H9 (cell line): ENCODE results near the gene ANKMY1. TPM values are rescaled to one million over a fixed set of nuclear protein-coding genes. Genes with fewer than 3 reads are reported as not detected.

ENCODE experiments used
- DNase-seq: peaks from one replicate; pipeline ENCODE4 v3.0.0-alpha.2; 2017
- H2AFZ ChIP-seq: one replicate; pipeline ENCODE4 v1.6.1; 2013; ENCODE audit warnings: mild to moderate bottlenecking, low read length, control low read depth, moderate library complexity
- H2AK5ac ChIP-seq: 2 replicates; pipeline ENCODE4 v1.6.1; 2013; ENCODE audit warnings: low read length, control low read depth, mixed read lengths; ENCODE audit not compliant: insufficient read length
- H2BK120ac ChIP-seq: one replicate; pipeline ENCODE4 v1.6.1; 2013; ENCODE audit warnings: low read depth, mild to moderate bottlenecking, low read length, control low read depth, inconsistent platforms; ENCODE audit not compliant: poor library complexity, severe bottlenecking
- H2BK12ac ChIP-seq: 2 replicates; pipeline ENCODE4 v1.6.1; 2013; ENCODE audit warnings: low read length, control low read depth, mixed read lengths, low read depth; ENCODE audit not compliant: insufficient read length
- H2BK15ac ChIP-seq: 2 replicates; pipeline ENCODE4 v1.6.1; 2013; ENCODE audit warnings: low read depth, low read length, control low read depth
- H2BK20ac ChIP-seq: one replicate; pipeline ENCODE4 v1.6.1; 2013; ENCODE audit warnings: low read depth, mild to moderate bottlenecking, low read length, control low read depth, inconsistent platforms; ENCODE audit not compliant: poor library complexity, severe bottlenecking
- H2BK5ac ChIP-seq: 2 replicates; pipeline ENCODE4 v1.6.1; 2013; ENCODE audit warnings: low read length, control low read depth, mixed read lengths; ENCODE audit not compliant: insufficient read length
- H3K14ac ChIP-seq: 2 replicates; pipeline ENCODE4 v1.6.1; 2013; ENCODE audit warnings: low read length, control low read depth; ENCODE audit not compliant: insufficient read depth
- H3K18ac ChIP-seq: 2 replicates; pipeline ENCODE4 v1.6.1; 2013; ENCODE audit warnings: low read depth, mild to moderate bottlenecking, mixed read lengths, low read length, control low read depth; ENCODE audit not compliant: insufficient read length
- H3K23ac ChIP-seq: 2 replicates; pipeline ENCODE4 v1.6.1; 2013; ENCODE audit warnings: low read length, control low read depth, mixed read lengths, low read depth; ENCODE audit not compliant: insufficient read length
- H3K23me2 ChIP-seq: 2 replicates; pipeline ENCODE4 v1.6.1; 2013; ENCODE audit warnings: low read depth, mild to moderate bottlenecking, mixed read lengths, low read length, control low read depth; ENCODE audit not compliant: insufficient read length, poor library complexity, severe bottlenecking
- H3K27ac ChIP-seq: 2 replicates; pipeline ENCODE4 v1.5.1; 2013; ENCODE audit warnings: low read length, control low read depth, mixed read lengths, low read depth; ENCODE audit not compliant: insufficient read length
- H3K27me3 ChIP-seq: 2 replicates; pipeline ENCODE4 v1.6.1; 2013; ENCODE audit warnings: low read length, control low read depth, inconsistent platforms; ENCODE audit not compliant: insufficient read depth
- H3K4ac ChIP-seq: 2 replicates; pipeline ENCODE4 v1.6.1; 2013; ENCODE audit warnings: low read depth, mild to moderate bottlenecking, control low read depth, inconsistent platforms, low read length, moderate library complexity
- H3K4me1 ChIP-seq: 2 replicates; pipeline ENCODE4 v1.6.1; 2013; ENCODE audit warnings: low read length, control low read depth, inconsistent platforms; ENCODE audit not compliant: insufficient read depth
- H3K4me2 ChIP-seq: 2 replicates; pipeline ENCODE4 v1.6.1; 2013; ENCODE audit warnings: low read length, control low read depth, mixed read lengths; ENCODE audit not compliant: insufficient read length, insufficient read depth
- H3K56ac ChIP-seq: 2 replicates; pipeline ENCODE4 v1.6.1; 2013; ENCODE audit warnings: low read depth, mild to moderate bottlenecking, mixed read lengths, low read length, control low read depth; ENCODE audit not compliant: insufficient read length
- H3K79me1 ChIP-seq: 2 replicates; pipeline ENCODE4 v1.6.1; 2013; ENCODE audit warnings: low read depth, mild to moderate bottlenecking, moderate library complexity, low read length, control low read depth, inconsistent platforms; ENCODE audit not compliant: insufficient read depth, poor library complexity, severe bottlenecking
- H3K79me2 ChIP-seq: 2 replicates; pipeline ENCODE4 v1.6.1; 2013; ENCODE audit warnings: low read length, control low read depth, inconsistent platforms; ENCODE audit not compliant: insufficient read depth
- H3K9ac ChIP-seq: 2 replicates; pipeline ENCODE4 v1.6.1; 2013; ENCODE audit warnings: low read length, control low read depth, mixed read lengths; ENCODE audit not compliant: insufficient read length; ENCODE audit errors: extremely low read depth
- H3K9me3 ChIP-seq: one replicate; pipeline ENCODE4 v1.6.1; 2013; ENCODE audit warnings: low read depth, low read length, inconsistent platforms; ENCODE audit not compliant: control insufficient read depth
- H3T11ph ChIP-seq: one replicate; pipeline ENCODE4 v1.6.1; 2013; ENCODE audit warnings: mild to moderate bottlenecking, low read length, control low read depth, inconsistent platforms
- H4K20me1 ChIP-seq: one replicate; pipeline ENCODE4 v1.6.1; 2013; ENCODE audit not compliant: control insufficient read depth, insufficient read length, insufficient read depth
- H4K5ac ChIP-seq: 2 replicates; pipeline ENCODE4 v1.6.1; 2013; ENCODE audit warnings: low read depth, mild to moderate bottlenecking, mixed read lengths, low read length, control low read depth; ENCODE audit not compliant: insufficient read length
- H4K8ac ChIP-seq: replicated peaks from 2 replicates; pipeline ENCODE4 v1.6.1; 2013; ENCODE audit warnings: low read length, control low read depth, mixed read lengths, low read depth; ENCODE audit not compliant: insufficient read length
- H4K91ac ChIP-seq: 2 replicates; pipeline ENCODE4 v1.6.1; 2013; ENCODE audit warnings: low read depth, mild to moderate bottlenecking, moderate library complexity, mixed read lengths, low read length, control low read depth; ENCODE audit not compliant: insufficient read length
- H3K27ac Mint-ChIP-seq, 3 experiments: 2 replicates in 2 of 3; 3 replicates in 1 of 3; pipeline ENCODE4 v1.8.0; 2020 to 2021; ENCODE audit warnings: mixed read lengths in 3 of 3, mild to moderate bottlenecking in 1 of 3, moderate library complexity in 1 of 3
- H3K27me3 Mint-ChIP-seq: 2 replicates; pipeline ENCODE4 v1.8.0; 2021; ENCODE audit warnings: low read depth, mild to moderate bottlenecking, moderate library complexity, mixed read lengths
- H3K36me3 Mint-ChIP-seq, 3 experiments: 2 replicates in 2 of 3; 3 replicates in 1 of 3; pipeline ENCODE4 v1.8.0; 2020 to 2021; ENCODE audit warnings: low read depth in 3 of 3, mixed read lengths in 3 of 3; ENCODE audit not compliant: insufficient read depth in 1 of 3
- H3K4me1 Mint-ChIP-seq, 2 experiments: 2 replicates each; pipeline ENCODE4 v1.8.0; 2020; ENCODE audit warnings: mixed read lengths in 2 of 2
- H3K4me3 Mint-ChIP-seq, 2 experiments: 2 replicates in 1 of 2; 3 replicates in 1 of 2; pipeline ENCODE4 v1.8.0; 2020 to 2021; ENCODE audit warnings: mild to moderate bottlenecking in 2 of 2, mixed read lengths in 2 of 2, moderate library complexity in 1 of 2
- H3K9me3 Mint-ChIP-seq, 2 experiments: 2 replicates in 1 of 2; 3 replicates in 1 of 2; pipeline ENCODE4 v1.8.0; 2020; ENCODE audit warnings: mild to moderate bottlenecking in 2 of 2, mixed read lengths in 2 of 2, moderate library complexity in 1 of 2
- CTCF ChIP-seq: fragments of 200-600 bp; sonication (generic); conservative IDR thresholded peaks from 3 replicates; pipeline ENCODE4 v1.8.0; 2021; ENCODE audit warnings: antibody characterized with exemption, mild to moderate bottlenecking
- WGBS: extraction: QIAGEN DNeasy Blood & Tissue Kit; methylation state at CpG from one replicate; pipeline ENCODE4 v1.1.7; 2013; ENCODE audit warnings: missing lambda C conversion rate, low lambda C conversion rate, mixed read lengths; ENCODE audit not compliant: insufficient read length; ENCODE audit errors: extremely low coverage; 5-methylcytosine and 5-hydroxymethylcytosine counted together
- total RNA-seq: library from RNA; stranded (reverse); gene quantifications from 2 replicates; pipeline ENCODE4 v1.2.1, GENCODE V29; 2021

The ANKMY1 gene
- total RNA-seq, 1 experiment from 2014 or later: 13.7 TPM

DNA sequence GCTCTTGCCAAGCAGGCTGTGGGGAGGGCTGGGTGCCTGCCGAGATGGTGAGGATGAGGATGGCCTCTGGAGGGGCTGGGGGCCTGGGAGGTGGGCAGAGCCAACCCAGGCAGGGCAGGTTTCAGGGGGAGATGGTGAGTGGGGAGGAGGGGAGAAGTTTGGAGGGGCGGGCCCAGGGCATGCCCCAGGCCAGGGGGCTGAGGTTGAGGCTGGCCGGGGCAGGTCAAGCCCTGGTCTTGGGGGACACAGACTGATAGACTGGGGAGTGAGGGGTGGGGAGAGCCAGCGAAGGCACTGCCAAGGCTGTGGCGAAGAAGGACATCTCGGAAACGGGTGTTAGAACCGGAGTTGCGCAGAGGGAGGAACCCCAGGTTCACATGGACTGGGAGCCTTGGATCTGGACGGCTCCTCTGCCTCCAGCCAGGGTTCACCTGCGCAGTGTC, 41.4 kb upstream of the ANKMY1 start:
- Mint-ChIP-seq H3K4me3 (no peak overlapping the region), H3K27me3 (no peaks in the 10 kb centered on the region), H3K36me3 (peaks cover 0 to 13% (median 0%) of the 10 kb centered on the region in 3 experiments; a peak in 3 of 7 replicates), H3K27ac (no peak overlapping the region), H3K9me3 (no peaks in the 10 kb centered on the region), H3K4me1 (no peaks in the 10 kb centered on the region)
- no peaks in the 10 kb centered on the region for H4K20me1 ChIP-seq
- H4K8ac ChIP-seq: no peak overlapping the region
- H2BK12ac ChIP-seq: no peak overlapping the region
- H4K5ac ChIP-seq: no peak overlapping the region
- H3T11ph ChIP-seq: no peak overlapping the region
- H3K27ac ChIP-seq: no peak overlapping the region
- H3K4ac ChIP-seq: no peak overlapping the region
- no peaks in the 10 kb centered on the region for H3K23me2 ChIP-seq
- no peak overlapping the region for H3K4me2 ChIP-seq
- no CpG with 5 or more reads among the region's 11 CpGs for WGBS
- no peak overlapping the region for H3K9ac ChIP-seq
- no peak overlapping the region for H2BK120ac ChIP-seq
- no peak for TF ChIP-seq CTCF
- H3K4me1 ChIP-seq: no peaks in the 10 kb centered on the region
- no peak for DNase-seq
- H3K18ac ChIP-seq: no peak overlapping the region
- no peaks in the 10 kb centered on the region for H3K79me2 ChIP-seq
- H3K27me3 ChIP-seq: no peaks in the 10 kb centered on the region
- H3K9me3 ChIP-seq: no peaks in the 10 kb centered on the region
- no peak overlapping the region for H3K14ac ChIP-seq
- no peak overlapping the region for H2BK5ac ChIP-seq
- no peak overlapping the region for H3K23ac ChIP-seq
- H2AK5ac ChIP-seq: no peak overlapping the region
- H3K79me1 ChIP-seq: no peaks in the 10 kb centered on the region
- H2BK15ac ChIP-seq: no peak overlapping the region
- no peak overlapping the region for H3K56ac ChIP-seq
- no peak overlapping the region for H2BK20ac ChIP-seq
- no peak overlapping the region for H2AFZ ChIP-seq
- H4K91ac ChIP-seq: no peak overlapping the region
